Adipocyte (in vitro differentiated cells): Measurements from ENCODE around the gene NCS1.

Experiments used
- DNase-seq: peaks from one replicate; pipeline ENCODE4 v3.0.0-alpha.2; 2015; ENCODE audit warnings: low read depth
- H3K27me3 ChIP-seq: replicated peaks from 2 replicates; pipeline ENCODE4 v1.7.0; 2013; ENCODE audit warnings: mild to moderate bottlenecking, low read length, moderate library complexity; ENCODE audit not compliant: control insufficient read depth, insufficient read depth
- H3K36me3 ChIP-seq: 2 replicates; pipeline ENCODE4 v1.7.0; 2013; ENCODE audit warnings: low read length, mild to moderate bottlenecking, moderate library complexity; ENCODE audit not compliant: control insufficient read depth, insufficient read depth, severe bottlenecking
- H3K4me1 ChIP-seq: 2 replicates; pipeline ENCODE4 v1.7.0; 2013; ENCODE audit warnings: mild to moderate bottlenecking, low read length, moderate library complexity; ENCODE audit not compliant: control insufficient read depth, insufficient read depth
- H3K4me3 ChIP-seq: 2 replicates; pipeline ENCODE4 v1.7.0; 2013; ENCODE audit warnings: mild to moderate bottlenecking, low read length, moderate library complexity
- H3K9ac ChIP-seq: 2 replicates; pipeline ENCODE4 v1.7.0; 2013; ENCODE audit warnings: mild to moderate bottlenecking, low read length, moderate library complexity
- H3K9me3 ChIP-seq: 2 replicates; pipeline ENCODE4 v1.7.0; 2013; ENCODE audit warnings: mild to moderate bottlenecking, low read length, moderate library complexity; ENCODE audit not compliant: control insufficient read depth

NCS1 gene

GRCh38 chr9:130263601-130264413 is 91.6 kb downstream of the NCS1 start:
- no peak overlapping the region for H3K9ac ChIP-seq
- peaks cover 3% of the 10 kb centered on the region for H3K9me3 ChIP-seq
- H3K36me3 ChIP-seq: no peaks in the 10 kb centered on the region
- H3K27me3 ChIP-seq: peaks cover 54% of the 10 kb centered on the region
- no peak overlapping the region for H3K4me3 ChIP-seq
- no peak for DNase-seq
- H3K4me1 ChIP-seq: peaks cover 6% of the 10 kb centered on the region

DNA sequence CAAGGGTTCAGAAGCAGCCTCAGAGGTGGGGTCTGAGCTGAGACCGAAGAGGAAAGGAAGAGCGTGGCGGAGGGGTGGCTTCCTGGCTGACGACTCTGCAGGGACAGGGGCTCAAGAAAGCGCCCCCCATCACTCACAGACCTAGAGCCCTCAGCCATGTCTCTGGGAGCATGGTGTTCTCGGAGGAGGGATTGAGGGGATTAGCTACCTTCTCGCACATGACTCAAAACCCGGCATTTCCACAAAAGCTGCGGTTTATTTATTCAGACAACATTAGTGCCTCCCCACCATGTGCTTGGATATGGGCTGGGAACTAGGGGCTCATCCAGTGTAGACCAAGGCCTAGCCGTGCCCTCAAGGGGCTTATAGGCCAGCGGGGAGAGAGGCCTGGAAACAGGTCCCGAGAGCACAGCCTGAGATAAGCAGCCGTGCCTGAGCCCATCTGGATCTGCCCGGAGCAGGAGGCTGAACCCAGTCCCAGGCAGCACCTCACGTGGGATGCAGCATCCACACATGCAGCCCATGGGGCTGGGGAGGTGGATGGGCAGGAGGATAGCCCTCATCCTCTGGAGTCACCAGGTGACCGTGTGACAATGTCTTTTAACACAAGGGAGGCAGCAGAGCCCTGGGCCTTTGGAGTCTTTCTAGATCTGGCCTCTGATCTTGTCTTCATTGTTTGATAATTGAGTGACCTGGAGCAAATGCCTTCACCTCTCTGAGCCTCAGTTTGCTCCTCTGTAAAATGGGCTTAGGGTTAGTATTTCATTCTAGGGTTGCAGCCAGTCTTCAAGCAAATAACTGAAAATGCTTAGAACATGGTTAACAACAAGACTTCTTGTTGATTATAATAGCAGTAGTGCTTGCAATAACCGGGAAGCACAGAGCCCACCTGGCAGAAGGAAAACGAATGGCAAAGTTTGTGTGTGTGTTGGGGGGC is 92.5 kb downstream of the NCS1 start:
- Histone ChIP-seq H3K4me3 (no peak overlapping the region), H3K27me3 (peaks cover 55% of the 10 kb centered on the region), H3K9me3 (no peaks in the 10 kb centered on the region), H3K4me1 (peaks cover 7% of the 10 kb centered on the region), H3K9ac (no peak overlapping the region), H3K36me3 (no peaks in the 10 kb centered on the region)
- DNase-seq: no peak

DNA sequence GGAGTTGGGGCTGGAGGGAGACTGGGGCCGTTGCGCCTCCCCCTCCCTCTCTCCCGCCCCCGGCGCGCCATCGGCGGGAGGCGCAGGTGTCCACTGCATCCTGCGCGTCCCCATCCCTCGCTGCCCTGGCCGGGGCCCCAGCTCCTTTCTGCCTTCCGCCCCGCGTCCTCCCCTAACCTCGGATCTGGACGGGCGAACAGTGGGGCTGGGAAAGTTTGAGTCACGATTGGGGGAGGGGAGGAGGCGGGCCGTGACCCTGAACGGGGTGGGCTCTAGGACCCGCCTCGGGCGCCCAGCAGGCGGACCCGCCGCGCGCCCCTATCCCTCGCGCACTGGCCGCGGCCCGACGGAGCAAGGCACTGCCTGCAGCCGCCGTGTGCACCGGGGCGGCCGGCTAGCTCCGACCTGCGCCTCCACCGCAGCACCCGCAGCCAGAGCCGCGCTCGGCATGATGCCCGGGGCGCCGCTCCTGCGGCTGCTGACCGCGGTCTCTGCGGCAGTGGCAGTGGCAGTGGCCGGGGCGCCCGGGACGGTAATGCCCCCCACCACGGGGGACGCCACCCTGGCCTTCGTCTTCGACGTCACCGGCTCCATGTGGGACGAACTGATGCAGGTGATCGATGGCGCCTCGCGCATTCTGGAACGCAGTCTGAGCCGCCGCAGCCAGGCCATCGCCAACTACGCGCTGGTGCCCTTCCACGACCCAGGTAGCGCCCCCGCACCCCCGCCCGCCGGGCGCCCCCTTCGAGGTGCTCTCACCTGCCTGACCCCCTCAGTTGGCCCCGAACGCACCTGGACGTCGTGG is 93.4 kb downstream of the NCS1 start, which contains the start of gene HMCN2:
TSS of gene HMCN2 (plus strand) at position 330 of the 805 bp plus-strand sequence. CDS start at position 449, 119 bp downstream.
- DNase-seq: peak; percentile 29
- Histone ChIP-seq H3K9ac (no peak within 1 kb of the TSS), H3K27me3 (peaks cover 56% of the 10 kb centered on the region), H3K9me3 (no peaks in the 10 kb centered on the region), H3K36me3 (no peaks in the 10 kb centered on the region), H3K4me3 (no peak within 1 kb of the TSS), H3K4me1 (peaks cover 7% of the 10 kb centered on the region)

GRCh38 chr9:130266236-130267098 is 94.3 kb downstream of the NCS1 start:
- H3K27me3 ChIP-seq: peaks cover 64% of the 10 kb centered on the region

GRCh38 chr9:130267930-130268329 is 95.7 kb downstream of the NCS1 start:
- Histone ChIP-seq H3K9ac (no peak overlapping the region), H3K4me1 (peaks cover 4% of the 10 kb centered on the region), H3K27me3 (peaks cover 60% of the 10 kb centered on the region), H3K4me3 (no peak overlapping the region), H3K36me3 (no peaks in the 10 kb centered on the region), H3K9me3 (no peaks in the 10 kb centered on the region)
- DNase-seq: no peak

More at GRCh38 chr9:130266236-130267098, 94.3 kb downstream of the NCS1 start:
- H3K9ac ChIP-seq: no peak overlapping the region
- H3K9me3 ChIP-seq: no peaks in the 10 kb centered on the region
- H3K4me3 ChIP-seq: no peak overlapping the region
- no peaks in the 10 kb centered on the region for H3K36me3 ChIP-seq
- peaks cover 4% of the 10 kb centered on the region for H3K4me1 ChIP-seq
- DNase-seq: no peak

GRCh38 chr9:130268521-130269211 is 96.5 kb downstream of the NCS1 start:
- Histone ChIP-seq H3K9ac (no peak overlapping the region), H3K4me1 (peaks cover 4% of the 10 kb centered on the region), H3K27me3 (peaks cover 53% of the 10 kb centered on the region), H3K36me3 (no peaks in the 10 kb centered on the region), H3K9me3 (no peaks in the 10 kb centered on the region), H3K4me3 (no peak overlapping the region)
- DNase-seq: no peak

GRCh38 chr9:130271473-130271872 is 99.3 kb downstream of the NCS1 start:
- H3K36me3 ChIP-seq: no peaks in the 10 kb centered on the region
- no peak for DNase-seq
- peaks cover 37% of the 10 kb centered on the region for H3K27me3 ChIP-seq
- no peak overlapping the region for H3K9ac ChIP-seq
- H3K9me3 ChIP-seq: no peaks in the 10 kb centered on the region
- no peak overlapping the region for H3K4me3 ChIP-seq
- H3K4me1 ChIP-seq: peaks cover 4% of the 10 kb centered on the region

DNA sequence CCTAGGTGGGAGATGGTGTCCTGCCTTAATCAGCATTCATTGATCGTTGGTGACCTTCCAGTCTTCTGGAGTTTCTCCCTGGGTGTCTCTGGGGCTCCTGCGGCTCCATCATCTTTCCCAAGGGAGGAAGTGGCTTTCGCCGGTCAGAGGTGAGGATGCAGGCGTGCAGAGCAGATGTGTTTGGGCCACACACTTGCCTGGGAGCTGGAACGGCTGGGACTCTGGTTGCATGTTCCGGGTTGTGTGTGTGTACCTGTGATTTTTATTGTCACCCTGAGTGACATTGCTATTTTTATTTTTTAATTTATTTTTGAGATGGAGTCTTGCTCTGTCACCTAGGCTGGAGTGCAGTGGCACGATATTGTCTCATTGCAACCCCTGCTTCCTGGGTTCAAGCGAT is 103.0 kb downstream of the NCS1 start:
- Histone ChIP-seq H3K27me3 (peaks cover 17% of the 10 kb centered on the region), H3K4me1 (no peaks in the 10 kb centered on the region), H3K36me3 (no peaks in the 10 kb centered on the region), H3K9me3 (no peaks in the 10 kb centered on the region), H3K4me3 (no peak overlapping the region), H3K9ac (no peak overlapping the region)
- no peak for DNase-seq

GRCh38 chr9:130276121-130276520 is 103.9 kb downstream of the NCS1 start:
- Histone ChIP-seq H3K9ac (no peak overlapping the region), H3K27me3 (peaks cover 15% of the 10 kb centered on the region), H3K4me1 (no peaks in the 10 kb centered on the region), H3K36me3 (no peaks in the 10 kb centered on the region), H3K9me3 (no peaks in the 10 kb centered on the region), H3K4me3 (no peak overlapping the region)
- no peak for DNase-seq

DNA sequence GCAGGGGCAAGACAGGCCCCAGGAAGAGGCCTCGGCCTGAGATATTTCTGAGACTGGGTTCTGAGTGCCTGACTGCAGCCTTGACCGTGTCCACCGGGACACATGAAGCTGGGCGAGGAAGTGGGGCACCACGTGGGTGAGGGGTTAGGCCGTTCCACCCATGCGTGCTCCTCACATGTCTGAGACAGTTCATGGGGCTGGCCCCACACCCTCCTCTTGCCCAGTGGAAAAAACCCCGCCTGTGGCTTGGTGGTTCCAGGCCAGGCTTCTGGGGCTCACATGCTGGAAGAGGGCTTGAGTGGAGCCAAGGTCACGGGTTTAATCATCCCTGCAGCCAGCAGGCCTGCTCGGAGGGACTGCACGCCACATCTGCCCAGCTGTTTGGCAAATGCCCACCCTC is 104.8 kb downstream of the NCS1 start:
- Histone ChIP-seq H3K9me3 (no peaks in the 10 kb centered on the region), H3K4me3 (no peak overlapping the region), H3K9ac (no peak overlapping the region), H3K36me3 (no peaks in the 10 kb centered on the region), H3K4me1 (no peaks in the 10 kb centered on the region), H3K27me3 (peaks cover 12% of the 10 kb centered on the region)
- DNase-seq: no peak
